HepG2 (cell line): ENCODE measurements around the gene SLC6A9. TPM values are rescaled to one million over a fixed set of nuclear protein-coding genes. Genes with fewer than 3 reads are reported as not detected.
A peak's percentile ranks its signal among the peaks of the same experiment; 100 is the strongest.

Experiments used
- ATAC-seq: fragments of 200-7000 bp; cut with Tn5 transposase; 3 replicates; pipeline ENCODE4 v1.9.1; 2020; ENCODE audit warnings: mild to moderate bottlenecking, moderate library complexity
- BruUV-seq: library from RNA; stranded (reverse); fragments of 400-500 nt; replicated peaks from 2 replicates; lab custom pipeline; 2021; lab: Mats Ljungman, UMichigan
- CTCF ChIA-PET: fragments of 300-600 bp; formaldehyde crosslinking; extraction: SDS; loops from one replicate; lab custom pipeline; 2021; ENCODE audit warnings: low total read pairs, inconsistent platforms, low intra/inter-chr PET ratio; lab: Yijun Ruan, JAX
- POLR2A ChIA-PET: fragments of 350-600 bp; sonication (Branson Sonifier 250); formaldehyde crosslinking; loops from one replicate; lab custom pipeline; 2020; ENCODE audit warnings: antibody characterized with exemption, inconsistent platforms; lab: Yijun Ruan, JAX
- DNase-seq: peaks from one replicate; pipeline ENCODE4 v3.0.0-alpha.2; 2015; ENCODE audit warnings: low spot score
- FAIRE-seq: peaks from 3 replicates; lab custom pipeline; 2011; peaks lifted over from hg19 to GRCh38; lab: Jason Lieb, UNC
- H2AFZ ChIP-seq: one replicate; pipeline ENCODE4 v1.6.1; 2011; ENCODE audit warnings: low read length, inconsistent platforms
- H3K27ac ChIP-seq: fragments of 300-600 bp; 3 replicates; pipeline ENCODE4 v1.8.0; 2011; ENCODE audit warnings: mixed run types, mild to moderate bottlenecking, mixed read lengths, low read length, inconsistent platforms; ENCODE audit not compliant: insufficient read depth; ENCODE audit errors: extremely low read length
- H3K27me3 ChIP-seq, 2 experiments: fragments of 200-600 bp in 1 of 2; 2 replicates in 1 of 2; 3 replicates in 1 of 2; pipeline versions ENCODE4 v1.6.0 to v1.8.0; 2011; ENCODE audit warnings: low read length in 2 of 2, mild to moderate bottlenecking in 2 of 2, moderate library complexity in 2 of 2, inconsistent platforms in 1 of 2; ENCODE audit not compliant: insufficient read depth in 2 of 2, control insufficient read depth in 1 of 2
- H3K36me3 ChIP-seq, 2 experiments: fragments of 200-600 bp in 1 of 2; replicated peaks in 1 of 2; 2 replicates in 1 of 2; 3 replicates in 1 of 2; pipeline versions ENCODE4 v1.5.1 to v1.8.0; 2011; ENCODE audit warnings: low read length in 2 of 2, inconsistent platforms in 1 of 2; ENCODE audit not compliant: insufficient read depth in 2 of 2, control insufficient read depth in 1 of 2
- H3K4me1 ChIP-seq: 2 replicates; pipeline ENCODE4 v1.5.1; 2012; ENCODE audit warnings: low read length, inconsistent platforms; ENCODE audit not compliant: insufficient read depth
- H3K4me2 ChIP-seq: 2 replicates; pipeline ENCODE4 v1.6.0; 2011; ENCODE audit warnings: low read depth, low read length, inconsistent platforms
- H3K4me3 ChIP-seq, 3 experiments: fragments of 200-600 bp in 1 of 3; sonication (generic), shearing (Covaris generic) in 1 of 3; replicated peaks in 1 of 3; 2 replicates each; pipeline ENCODE4 v1.5.1; 2011 to 2016; ENCODE audit warnings: low read length in 3 of 3, inconsistent platforms in 2 of 3, low read depth in 2 of 3, mild to moderate bottlenecking in 2 of 3, control low read depth in 1 of 3, mixed read lengths in 1 of 3; ENCODE audit not compliant: insufficient read depth in 1 of 3
- H3K79me2 ChIP-seq: one replicate; pipeline ENCODE4 v1.6.1; 2011; ENCODE audit warnings: low read length, inconsistent platforms; ENCODE audit not compliant: insufficient read depth
- H3K9ac ChIP-seq: 2 replicates; pipeline ENCODE4 v1.6.0; 2011; ENCODE audit warnings: mild to moderate bottlenecking, low read depth, low read length, inconsistent platforms; ENCODE audit not compliant: insufficient read depth
- H3K9me3 ChIP-seq: 2 replicates; pipeline ENCODE4 v1.5.1; 2012; ENCODE audit warnings: mild to moderate bottlenecking, low read length
- H4K20me1 ChIP-seq: 2 replicates; pipeline ENCODE4 v1.6.0; 2011; ENCODE audit warnings: inconsistent platforms, mild to moderate bottlenecking, low read length, moderate library complexity; ENCODE audit not compliant: insufficient read depth
- ATM ChIP-seq: fragments of 450-650 bp; IDR thresholded peaks from 2 replicates; pipeline ENCODE4 v1.7.1; 2017; ENCODE audit warnings: mild to moderate bottlenecking, borderline replicate concordance
- IKZF4 ChIP-seq: sonication (generic); formaldehyde crosslinking; IDR thresholded peaks from 2 replicates; pipeline ENCODE4 v1.5.1; 2020; ENCODE audit warnings: borderline replicate concordance, mild to moderate bottlenecking, low read depth, missing genetic modification reagents; ENCODE audit errors: not compliant biosample characterization
- MAFF ChIP-seq: IDR thresholded peaks from 2 replicates; pipeline ENCODE4 v1.6.1; 2011; ENCODE audit warnings: low read depth, low read length, improper control_type of control experiment
- NCOR1 ChIP-seq: fragments of 200-600 bp; sonication (generic); IDR thresholded peaks from 2 replicates; pipeline ENCODE4 v1.7.0; 2017; ENCODE audit warnings: antibody characterized with exemption, low read length, borderline replicate concordance
- RAD21 ChIP-seq: fragments of 450-650 bp; formaldehyde crosslinking; IDR thresholded peaks from 2 replicates; pipeline ENCODE4 v1.5.0; 2020; ENCODE audit warnings: mild to moderate bottlenecking
- TCF12 ChIP-seq, 2 experiments: fragments of 450-650 bp in 1 of 2; sonication (generic) in 1 of 2; formaldehyde crosslinking in 1 of 2; IDR thresholded peaks; 2 replicates each; pipeline versions ENCODE4 v1.6.1 to v1.8.0; 2017 to 2022; ENCODE audit warnings: antibody characterized with exemption in 1 of 2, mild to moderate bottlenecking in 1 of 2, missing genetic modification reagents in 1 of 2, moderate library complexity in 1 of 2
- ZMYM3 ChIP-seq: sonication (generic); formaldehyde crosslinking; IDR thresholded peaks from 2 replicates; pipeline ENCODE4 v1.5.1; 2020; ENCODE audit warnings: mild to moderate bottlenecking, missing genetic modification reagents
- ZNF644 ChIP-seq: IDR thresholded peaks from 2 replicates; pipeline ENCODE4 v1.6.1; 2016; ENCODE audit warnings: low read depth
- WGBS: methylation state at CpG from one replicate; pipeline ENCODE4 v1.1.6; 2017; ENCODE audit warnings: low lambda C conversion rate; 5-methylcytosine and 5-hydroxymethylcytosine counted together
- in situ Hi-C: cut with HindIII; loops from 2 replicates; pipeline ENCODE4 v1.10.0; 2017; ENCODE audit warnings: low pct_unique_long_range_greater_than_20kb; ENCODE audit not compliant: extremely low pct_ligation_motif_present
- intact Hi-C: fragments of 100-400 bp; cut with micrococcal nuclease; formaldehyde crosslinking; loops from one replicate; pipeline ENCODE4 v1.10.0; 2022; ENCODE audit not compliant: unreplicated experiment
- polyA plus RNA-seq, 8 experiments: library from polyadenylated mRNA; depleted of rRNA in 3 of 8; stranded (reverse) in 7 of 8; unstranded in 1 of 8; fragments of >200 nt; fragmentation: Illumina TruSeq in 4 of 8; extraction: Trizol in 4 of 8; gene quantifications; 2 replicates each; pipeline versions ENCODE4 v1.2.1 to v1.2.3, GENCODE V29; 2011 to 2016; ENCODE audit warnings: low read depth in 4 of 8, missing spikeins in 1 of 8, mixed read lengths in 1 of 8; ENCODE audit not compliant: insufficient read depth in 1 of 8
- total RNA-seq, 5 experiments: library from RNA; depleted of rRNA; stranded (reverse); fragments of >200 nt; fragmentation: Illumina TruSeq; extraction: Trizol; gene quantifications; 2 replicates each; pipeline ENCODE4 v1.2.3, GENCODE V29; 2016; ENCODE audit warnings: low read depth in 1 of 5
- TF ChIP-seq, protein P1 (sequence below): sonication (generic); formaldehyde crosslinking; conservative IDR thresholded peaks from 2 replicates; pipeline ENCODE4 v1.4.0; 2020; ENCODE audit warnings: missing genetic modification reagents
- TF ChIP-seq, protein P2 (sequence below): IDR thresholded peaks from 2 replicates; pipeline ENCODE4 v1.6.1; 2016; ENCODE audit warnings: low read depth, missing genetic modification reagents, missing compliant biosample characterization
- TF ChIP-seq, protein P3 (sequence below): sonication (generic); formaldehyde crosslinking; IDR thresholded peaks from 2 replicates; pipeline ENCODE4 v1.5.0; 2020; ENCODE audit warnings: missing genetic modification reagents
- TF ChIP-seq, protein P4 (sequence below): sonication (generic); formaldehyde crosslinking; IDR thresholded peaks from 2 replicates; pipeline ENCODE4 v1.4.0; 2020; ENCODE audit warnings: missing genetic modification reagents, borderline replicate concordance

Gene SLC6A9
- total and polyA plus RNA-seq, 2 of the 13 experiments (the other 11 are each of a cell fraction or from before 2014, with no cell fraction given), result 8.5 to 9.9 TPM

DNA sequence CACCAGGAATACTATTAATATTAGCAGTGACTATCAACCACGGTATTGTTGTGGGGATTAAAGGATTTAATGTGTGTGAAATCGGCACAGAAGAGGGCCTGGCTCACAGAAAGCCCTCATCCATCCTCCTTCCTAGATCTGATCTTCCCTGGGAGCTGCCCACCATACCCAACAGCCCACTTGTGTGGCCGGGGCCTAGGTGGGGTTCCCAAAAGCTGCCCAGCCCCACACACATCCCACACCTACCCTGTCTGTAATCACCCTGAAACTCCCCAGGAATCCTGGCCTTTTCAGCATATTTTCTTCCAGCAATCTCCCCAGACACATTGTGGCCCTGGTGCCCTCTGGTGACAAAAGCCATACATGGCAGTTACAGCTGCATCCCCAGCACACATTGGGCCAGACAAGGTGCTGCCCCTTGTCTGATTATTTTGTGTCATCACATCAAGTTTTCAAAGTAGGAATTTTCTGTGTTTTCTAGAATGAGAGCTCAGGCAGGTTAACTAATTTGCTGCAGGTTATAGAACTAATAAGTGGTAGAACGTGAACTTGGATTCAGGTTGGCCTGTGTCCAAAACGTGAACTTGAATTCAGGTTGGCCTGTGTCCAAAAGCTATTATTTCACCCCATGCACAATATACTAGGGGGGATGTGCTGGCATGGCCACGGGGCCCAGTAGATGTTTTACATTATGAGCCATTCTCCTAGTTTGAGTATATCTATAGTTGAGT is 5.3 kb upstream of the SLC6A9 start:
- DNase-seq (peak; percentile 55), ATAC-seq (peak; percentile 60), FAIRE-seq (peak; percentile 83)
- in situ Hi-C loops (no loop called here), intact Hi-C loops (loop anchor here (1.0 to 10.0 kb wide), 3 partner anchors 31 to 102 kb away; partner anchors contain the start of gene ARTN)
- Histone ChIP-seq H3K27me3 (peaks cover 0 to 2% of the 10 kb centered on the region in 2 experiments; a peak in 1 of 5 replicates), H3K27ac (no peak overlapping the region), H3K79me2 (no peaks in the 10 kb centered on the region), H3K36me3 (no peaks in the 10 kb centered on the region), H2AFZ (no peak overlapping the region), H3K4me2 (no peak overlapping the region), H3K4me1 (peaks cover 46% of the 10 kb centered on the region), H3K9ac (no peak overlapping the region), H4K20me1 (no peaks in the 10 kb centered on the region), H3K9me3 (no peaks in the 10 kb centered on the region), H3K4me3 (no peak overlapping the region)
- BruUV-seq, result no TSS peak
- 4% methylated on average over 6 of the region's 6 CpGs for WGBS
- ChIA-PET POLR2A (interaction anchor here (0.7 to 1.2 kb wide), 3 partner anchors 44 to 58 kb away, joined by 3 to 4 read pairs (median 3); no protein-coding TSS in a partner anchor), CTCF (interaction anchor here (1.2 to 3.1 kb wide), 3 partner anchors 28 to 41 kb away, joined by 8 to 57 read pairs (median 9); no protein-coding TSS in a partner anchor)
- TF ChIP-seq NCOR1 (no peak), TCF12 (IDR thresholded peaks at IDR 0.05) (no peak), TCF12 (CRISPR knock-in tag; IDR thresholded peaks at IDR 0.05) (no peak), IKZF4 (CRISPR knock-in tag) (no peak), ZMYM3 (CRISPR knock-in tag) (no peak), ZNF644 (no peak), ATM (no peak), RAD21 (CRISPR knock-in tag) (peak; percentile 83), MAFF (0 out of 2 replicates have a peak, but pooled peaks have one; percentile 17)
- TF ChIP-seq, protein P1, sequence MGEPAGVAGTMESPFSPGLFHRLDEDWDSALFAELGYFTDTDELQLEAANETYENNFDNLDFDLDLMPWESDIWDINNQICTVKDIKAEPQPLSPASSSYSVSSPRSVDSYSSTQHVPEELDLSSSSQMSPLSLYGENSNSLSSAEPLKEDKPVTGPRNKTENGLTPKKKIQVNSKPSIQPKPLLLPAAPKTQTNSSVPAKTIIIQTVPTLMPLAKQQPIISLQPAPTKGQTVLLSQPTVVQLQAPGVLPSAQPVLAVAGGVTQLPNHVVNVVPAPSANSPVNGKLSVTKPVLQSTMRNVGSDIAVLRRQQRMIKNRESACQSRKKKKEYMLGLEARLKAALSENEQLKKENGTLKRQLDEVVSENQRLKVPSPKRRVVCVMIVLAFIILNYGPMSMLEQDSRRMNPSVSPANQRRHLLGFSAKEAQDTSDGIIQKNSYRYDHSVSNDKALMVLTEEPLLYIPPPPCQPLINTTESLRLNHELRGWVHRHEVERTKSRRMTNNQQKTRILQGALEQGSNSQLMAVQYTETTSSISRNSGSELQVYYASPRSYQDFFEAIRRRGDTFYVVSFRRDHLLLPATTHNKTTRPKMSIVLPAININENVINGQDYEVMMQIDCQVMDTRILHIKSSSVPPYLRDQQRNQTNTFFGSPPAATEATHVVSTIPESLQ (CRISPR knock-in tag), result no peak
- TF ChIP-seq, protein P2, sequence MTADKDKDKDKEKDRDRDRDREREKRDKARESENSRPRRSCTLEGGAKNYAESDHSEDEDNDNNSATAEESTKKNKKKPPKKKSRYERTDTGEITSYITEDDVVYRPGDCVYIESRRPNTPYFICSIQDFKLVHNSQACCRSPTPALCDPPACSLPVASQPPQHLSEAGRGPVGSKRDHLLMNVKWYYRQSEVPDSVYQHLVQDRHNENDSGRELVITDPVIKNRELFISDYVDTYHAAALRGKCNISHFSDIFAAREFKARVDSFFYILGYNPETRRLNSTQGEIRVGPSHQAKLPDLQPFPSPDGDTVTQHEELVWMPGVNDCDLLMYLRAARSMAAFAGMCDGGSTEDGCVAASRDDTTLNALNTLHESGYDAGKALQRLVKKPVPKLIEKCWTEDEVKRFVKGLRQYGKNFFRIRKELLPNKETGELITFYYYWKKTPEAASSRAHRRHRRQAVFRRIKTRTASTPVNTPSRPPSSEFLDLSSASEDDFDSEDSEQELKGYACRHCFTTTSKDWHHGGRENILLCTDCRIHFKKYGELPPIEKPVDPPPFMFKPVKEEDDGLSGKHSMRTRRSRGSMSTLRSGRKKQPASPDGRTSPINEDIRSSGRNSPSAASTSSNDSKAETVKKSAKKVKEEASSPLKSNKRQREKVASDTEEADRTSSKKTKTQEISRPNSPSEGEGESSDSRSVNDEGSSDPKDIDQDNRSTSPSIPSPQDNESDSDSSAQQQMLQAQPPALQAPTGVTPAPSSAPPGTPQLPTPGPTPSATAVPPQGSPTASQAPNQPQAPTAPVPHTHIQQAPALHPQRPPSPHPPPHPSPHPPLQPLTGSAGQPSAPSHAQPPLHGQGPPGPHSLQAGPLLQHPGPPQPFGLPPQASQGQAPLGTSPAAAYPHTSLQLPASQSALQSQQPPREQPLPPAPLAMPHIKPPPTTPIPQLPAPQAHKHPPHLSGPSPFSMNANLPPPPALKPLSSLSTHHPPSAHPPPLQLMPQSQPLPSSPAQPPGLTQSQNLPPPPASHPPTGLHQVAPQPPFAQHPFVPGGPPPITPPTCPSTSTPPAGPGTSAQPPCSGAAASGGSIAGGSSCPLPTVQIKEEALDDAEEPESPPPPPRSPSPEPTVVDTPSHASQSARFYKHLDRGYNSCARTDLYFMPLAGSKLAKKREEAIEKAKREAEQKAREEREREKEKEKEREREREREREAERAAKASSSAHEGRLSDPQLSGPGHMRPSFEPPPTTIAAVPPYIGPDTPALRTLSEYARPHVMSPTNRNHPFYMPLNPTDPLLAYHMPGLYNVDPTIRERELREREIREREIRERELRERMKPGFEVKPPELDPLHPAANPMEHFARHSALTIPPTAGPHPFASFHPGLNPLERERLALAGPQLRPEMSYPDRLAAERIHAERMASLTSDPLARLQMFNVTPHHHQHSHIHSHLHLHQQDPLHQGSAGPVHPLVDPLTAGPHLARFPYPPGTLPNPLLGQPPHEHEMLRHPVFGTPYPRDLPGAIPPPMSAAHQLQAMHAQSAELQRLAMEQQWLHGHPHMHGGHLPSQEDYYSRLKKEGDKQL, result no peak
- TF ChIP-seq, protein P3, sequence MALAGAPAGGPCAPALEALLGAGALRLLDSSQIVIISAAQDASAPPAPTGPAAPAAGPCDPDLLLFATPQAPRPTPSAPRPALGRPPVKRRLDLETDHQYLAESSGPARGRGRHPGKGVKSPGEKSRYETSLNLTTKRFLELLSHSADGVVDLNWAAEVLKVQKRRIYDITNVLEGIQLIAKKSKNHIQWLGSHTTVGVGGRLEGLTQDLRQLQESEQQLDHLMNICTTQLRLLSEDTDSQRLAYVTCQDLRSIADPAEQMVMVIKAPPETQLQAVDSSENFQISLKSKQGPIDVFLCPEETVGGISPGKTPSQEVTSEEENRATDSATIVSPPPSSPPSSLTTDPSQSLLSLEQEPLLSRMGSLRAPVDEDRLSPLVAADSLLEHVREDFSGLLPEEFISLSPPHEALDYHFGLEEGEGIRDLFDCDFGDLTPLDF (CRISPR knock-in tag), result no peak
- TF ChIP-seq, protein P4, sequence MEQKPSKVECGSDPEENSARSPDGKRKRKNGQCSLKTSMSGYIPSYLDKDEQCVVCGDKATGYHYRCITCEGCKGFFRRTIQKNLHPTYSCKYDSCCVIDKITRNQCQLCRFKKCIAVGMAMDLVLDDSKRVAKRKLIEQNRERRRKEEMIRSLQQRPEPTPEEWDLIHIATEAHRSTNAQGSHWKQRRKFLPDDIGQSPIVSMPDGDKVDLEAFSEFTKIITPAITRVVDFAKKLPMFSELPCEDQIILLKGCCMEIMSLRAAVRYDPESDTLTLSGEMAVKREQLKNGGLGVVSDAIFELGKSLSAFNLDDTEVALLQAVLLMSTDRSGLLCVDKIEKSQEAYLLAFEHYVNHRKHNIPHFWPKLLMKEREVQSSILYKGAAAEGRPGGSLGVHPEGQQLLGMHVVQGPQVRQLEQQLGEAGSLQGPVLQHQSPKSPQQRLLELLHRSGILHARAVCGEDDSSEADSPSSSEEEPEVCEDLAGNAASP (CRISPR knock-in tag), result no peak
